GM19438 (cell line): ENCODE results near the gene AMPH.
"Not testable (repeated sequence)": the region's sequence is repeated elsewhere in the genome, so short reads cannot be mapped to it uniquely, and the experiment has no call there.

ENCODE experiments used
- ATAC-seq: cut with Tn5 transposase; IDR thresholded peaks from one replicate; pipeline ENCODE4 v1.9.1; 2021; ENCODE audit warnings: low read depth; ENCODE audit not compliant: unreplicated experiment

The AMPH gene

GRCh38 chr7:38411404-38411803, 219.8 kb downstream of the AMPH start:
- ATAC-seq = no peak

GRCh38 chr7:38410056-38410455, 221.1 kb downstream of the AMPH start:
- ATAC-seq = no peak

GRCh38 chr7:38409531-38409930, 221.6 kb downstream of the AMPH start:
- ATAC-seq = no peak

- ATAC-seq = no peak
These were observed 232.3 kb downstream of the AMPH start for GRCh38 chr7:38398725-38399321.

- no peak for ATAC-seq
These were observed 234.3 kb downstream of the AMPH start for GRCh38 chr7:38396852-38397251.

GRCh38 chr7:38395921-38396552, 235.1 kb downstream of the AMPH start:
- ATAC-seq = not testable (repeated sequence)

GRCh38 chr7:38394660-38395059, 236.5 kb downstream of the AMPH start:
- no peak for ATAC-seq

GRCh38 chr7:38393874-38394273, 237.3 kb downstream of the AMPH start:
- peak; percentile 68 for ATAC-seq

GRCh38 chr7:38391751-38392150, 239.4 kb downstream of the AMPH start:
- no peak for ATAC-seq

- no peak for ATAC-seq
These were observed 245.5 kb downstream of the AMPH start for GRCh38 chr7:38385682-38386081.

GRCh38 chr7:38383281-38383680, 247.9 kb downstream of the AMPH start:
- ATAC-seq = no peak

GRCh38 chr7:38382684-38383083, 248.5 kb downstream of the AMPH start:
- ATAC-seq = no peak

GRCh38 chr7:38375453-38375852, 255.7 kb downstream of the AMPH start:
- no peak for ATAC-seq

- ATAC-seq = no peak
These were observed 256.7 kb downstream of the AMPH start for GRCh38 chr7:38374507-38374906.

- no peak for ATAC-seq
These were observed 258.0 kb downstream of the AMPH start for GRCh38 chr7:38373155-38373554.

- ATAC-seq = no peak
These were observed 258.9 kb downstream of the AMPH start for GRCh38 chr7:38372290-38372689.

- ATAC-seq = peak; percentile 71
These were observed 261.2 kb downstream of the AMPH start for GRCh38 chr7:38369816-38370493.

- peak; percentile 51 for ATAC-seq
These were observed 263.0 kb downstream of the AMPH start for GRCh38 chr7:38368191-38368605.

- peak; percentile 60 for ATAC-seq
These were observed 263.8 kb downstream of the AMPH start for GRCh38 chr7:38367301-38367890.

GRCh38 chr7:38363379-38363778, 267.8 kb downstream of the AMPH start:
- not testable (repeated sequence) for ATAC-seq

GRCh38 chr7:38362611-38363237, 268.4 kb downstream of the AMPH start:
- peak; percentile 34 for ATAC-seq
